ENCODE data around the gene OLFM2. TPM values are rescaled to one million over a fixed set of nuclear protein-coding genes. Genes with fewer than 3 reads are reported as not detected.

OLFM2 gene
- 10 to 100 TPM; 23.7 to 28.2 (median 28.2) TPM for polyA plus RNA-seq (ENCODE audit: insufficient read length in 3 of 3)
- long read RNA-seq, donor 1, transcript OLFM2-201 (6 exons, 2,019 nt): major isoform, 11 of 13 reads
- long read RNA-seq, donor 1, partial matches to known transcripts: 0 of 13 reads
- long read RNA-seq, donor 1, other reads (novel, unspliced or antisense): 0 of 13 reads
- long read RNA-seq, donor 2, transcript OLFM2-201 (6 exons, 2,019 nt): major isoform, 13 of 28 reads
- long read RNA-seq, donor 2, partial matches to known transcripts: 15 of 28 reads
- long read RNA-seq, donor 2, other reads (novel, unspliced or antisense): 0 of 28 reads
- long read RNA-seq, donor 3, transcript OLFM2-201 (6 exons, 2,019 nt): major isoform, 6 of 6 reads
- long read RNA-seq, donor 3, partial matches to known transcripts: 0 of 6 reads
- long read RNA-seq, donor 3, other reads (novel, unspliced or antisense): 0 of 6 reads
- long read RNA-seq, donor 4, transcript OLFM2-201 (6 exons, 2,019 nt): major isoform, 10 of 10 reads
- long read RNA-seq, donor 4, partial matches to known transcripts: 0 of 10 reads
- long read RNA-seq, donor 4, other reads (novel, unspliced or antisense): 0 of 10 reads
- long read RNA-seq, donor 5, transcript OLFM2-201 (6 exons, 2,019 nt): major isoform, 9 of 10 reads
- long read RNA-seq, donor 5, partial matches to known transcripts: 0 of 10 reads
- long read RNA-seq, donor 5, other reads (novel, unspliced or antisense): 0 of 10 reads
- long read RNA-seq, donor 6, transcript OLFM2-201 (6 exons, 2,019 nt): major isoform, 10 of 19 reads
- long read RNA-seq, donor 6, partial matches to known transcripts: 5 of 19 reads
- long read RNA-seq, donor 6, other reads (novel, unspliced or antisense): 0 of 19 reads
- long read RNA-seq, donor 7, transcript OLFM2-201 (6 exons, 2,019 nt): major isoform, 10 of 12 reads
- long read RNA-seq, donor 7, partial matches to known transcripts: 0 of 12 reads
- long read RNA-seq, donor 7, other reads (novel, unspliced or antisense): 0 of 12 reads
- long read RNA-seq, donor 8, transcript OLFM2-201 (6 exons, 2,019 nt): major isoform, 9 of 10 reads
- long read RNA-seq, donor 8, partial matches to known transcripts: 0 of 10 reads
- long read RNA-seq, donor 8, other reads (novel, unspliced or antisense): 0 of 10 reads
- long read RNA-seq, donor 9, partial matches to known transcripts: 0 of 3 reads
- long read RNA-seq, donor 9, other reads (novel, unspliced or antisense): 0 of 3 reads
- long read RNA-seq, donor 10, transcript OLFM2-201 (6 exons, 2,019 nt): major isoform, 7 of 813 reads
- long read RNA-seq, donor 10, partial matches to known transcripts: 203 of 813 reads
- long read RNA-seq, donor 10, other reads (novel, unspliced or antisense): 603 of 813 reads
- long read RNA-seq, donor 11, transcript OLFM2-201 (6 exons, 2,019 nt): major isoform, 8 of 9 reads
- long read RNA-seq, donor 11, partial matches to known transcripts: 0 of 9 reads
- long read RNA-seq, donor 11, other reads (novel, unspliced or antisense): 0 of 9 reads
- long read RNA-seq, donor 12, transcript OLFM2-201 (6 exons, 2,019 nt): major isoform, 14 of 16 reads
- long read RNA-seq, donor 12, partial matches to known transcripts: 0 of 16 reads
- long read RNA-seq, donor 12, other reads (novel, unspliced or antisense): 0 of 16 reads
- long read RNA-seq, donor 13, partial matches to known transcripts: 0 of 3 reads
- long read RNA-seq, donor 13, other reads (novel, unspliced or antisense): 0 of 3 reads
- long read RNA-seq, donor 14: 0 reads
- long read RNA-seq, donor 15: 0 reads
- long read RNA-seq, donor 16, transcript OLFM2-201 (6 exons, 2,019 nt): major isoform, 9 of 9 reads
- long read RNA-seq, donor 16, partial matches to known transcripts: 0 of 9 reads
- long read RNA-seq, donor 16, other reads (novel, unspliced or antisense): 0 of 9 reads

DNA sequence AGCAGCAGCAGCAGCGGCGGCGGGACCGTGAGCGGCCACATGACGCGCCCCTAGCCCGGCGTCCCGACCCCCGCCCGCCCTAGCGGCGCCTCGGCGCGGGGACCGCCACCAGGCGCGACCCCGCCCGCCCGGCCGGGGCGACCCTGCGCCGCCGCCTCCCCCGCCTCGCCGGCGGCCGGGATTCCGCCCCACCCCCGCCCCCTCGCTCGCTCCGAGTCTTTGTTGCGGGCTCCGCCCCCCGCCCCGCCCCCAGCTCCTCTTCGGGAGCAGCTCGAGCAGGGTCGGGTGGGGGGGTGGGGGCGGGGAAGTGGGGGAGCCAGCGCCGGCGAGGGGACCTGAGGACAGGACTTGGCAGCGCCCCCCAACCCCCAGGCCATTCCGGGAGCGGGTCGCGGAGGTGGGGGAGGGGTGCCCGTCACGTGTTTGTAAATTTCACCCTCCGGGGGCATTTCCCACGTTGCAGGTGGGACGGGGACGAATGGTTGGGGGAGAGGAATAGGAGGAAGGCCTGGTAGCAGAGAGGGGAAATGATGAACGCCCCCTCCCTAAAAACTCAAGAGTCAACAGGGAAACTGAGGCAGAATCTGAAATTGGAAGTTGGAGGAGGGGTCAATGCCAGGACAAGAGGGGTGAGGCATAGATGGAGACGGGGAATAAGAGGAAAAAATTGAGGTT is at the start of gene OLFM2:
Gene OLFM2, minus strand, starts transcription at position 190 of the 675 bp plus-strand sequence. Its CDS starts 149 bp downstream, at position 41.
- DNase-seq: no peak

DNA sequence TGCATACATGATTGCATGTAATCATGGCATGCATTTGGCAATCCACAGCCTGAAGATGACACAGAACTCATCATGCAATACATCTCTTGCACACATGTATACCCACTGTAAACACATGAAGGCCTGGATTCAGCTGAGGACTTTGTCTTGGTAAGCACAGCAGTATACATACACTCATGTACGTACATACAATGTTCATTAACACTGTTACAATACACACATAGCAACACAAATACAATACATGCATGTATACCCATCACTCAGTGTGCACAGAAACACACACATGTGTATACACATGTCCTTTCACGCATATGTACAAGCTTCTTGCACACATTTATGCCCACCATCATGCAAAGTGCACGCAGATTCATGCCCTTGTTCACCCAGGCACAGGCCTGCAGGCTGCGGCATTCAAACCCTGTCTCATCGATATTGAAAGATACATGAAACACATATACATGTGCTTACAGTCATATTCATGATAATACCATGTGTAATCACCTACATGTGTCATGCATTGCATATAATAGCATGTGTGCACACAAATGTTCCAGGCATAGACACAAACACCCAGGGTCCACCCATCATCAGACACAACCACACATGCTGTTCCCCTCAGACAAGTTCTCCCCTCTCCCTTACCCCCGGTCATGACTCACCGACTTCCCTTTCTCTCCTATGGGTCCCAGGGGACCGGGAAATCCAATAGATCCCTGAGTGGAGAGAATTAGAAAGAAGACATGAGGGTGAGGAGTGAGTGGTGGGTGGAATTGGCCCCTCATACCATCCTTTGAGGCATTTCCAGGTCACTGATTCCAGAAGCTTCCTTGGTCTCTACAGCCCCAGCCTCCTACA is 45.3 kb upstream of the OLFM2 start:
- no peak for DNase-seq

DNA sequence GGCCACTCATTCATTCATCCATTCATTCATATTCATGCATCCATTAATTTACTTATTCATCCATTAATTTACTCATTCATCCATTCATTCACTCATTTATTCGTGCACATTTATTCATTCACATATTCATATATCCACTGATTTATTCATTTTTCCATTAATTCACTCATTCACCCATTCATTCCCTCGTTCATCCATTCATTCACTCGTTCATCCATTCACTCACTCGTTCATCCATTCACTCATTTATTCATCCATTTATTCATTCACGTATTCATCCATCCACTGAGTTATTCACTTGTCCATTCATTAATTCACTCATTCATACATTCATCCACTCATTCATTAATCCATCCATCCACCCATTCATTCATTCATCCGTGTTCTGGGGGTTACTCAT is 35.8 kb upstream of the OLFM2 start:
- no peak for DNase-seq

DNA sequence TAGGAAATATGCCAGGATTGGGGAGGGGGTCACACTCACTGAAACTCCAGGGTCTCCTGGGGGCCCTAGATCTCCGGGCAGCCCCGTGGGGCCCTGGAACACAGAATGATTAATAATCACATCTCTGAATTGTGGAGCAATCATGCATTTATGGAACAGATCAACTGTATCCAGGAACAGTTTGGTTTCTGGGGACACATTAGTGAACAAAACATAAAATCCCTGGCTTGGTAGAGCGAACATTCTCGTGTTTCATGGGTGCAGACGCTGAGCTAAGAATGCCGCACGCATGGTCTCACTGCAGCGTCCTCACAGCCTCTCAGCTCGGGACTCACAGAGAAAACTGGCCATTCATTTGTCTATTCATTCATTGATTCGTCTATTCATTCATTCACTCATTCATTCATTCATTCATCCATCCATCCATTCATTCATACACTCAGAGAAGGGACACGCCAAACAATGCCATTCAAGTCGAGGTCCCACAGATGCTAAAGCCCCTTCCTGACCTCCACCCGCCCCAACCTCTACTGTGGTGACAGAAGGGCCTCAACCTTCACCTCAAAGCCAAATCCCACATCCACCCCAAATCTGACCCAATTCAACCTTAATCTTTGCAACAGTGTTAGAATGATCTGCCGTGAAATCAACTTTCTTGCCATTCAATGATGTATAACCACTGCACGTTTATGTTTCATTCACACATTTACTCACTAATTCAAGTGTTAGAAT is 35.0 kb upstream of the OLFM2 start:
- no peak for DNase-seq

DNA sequence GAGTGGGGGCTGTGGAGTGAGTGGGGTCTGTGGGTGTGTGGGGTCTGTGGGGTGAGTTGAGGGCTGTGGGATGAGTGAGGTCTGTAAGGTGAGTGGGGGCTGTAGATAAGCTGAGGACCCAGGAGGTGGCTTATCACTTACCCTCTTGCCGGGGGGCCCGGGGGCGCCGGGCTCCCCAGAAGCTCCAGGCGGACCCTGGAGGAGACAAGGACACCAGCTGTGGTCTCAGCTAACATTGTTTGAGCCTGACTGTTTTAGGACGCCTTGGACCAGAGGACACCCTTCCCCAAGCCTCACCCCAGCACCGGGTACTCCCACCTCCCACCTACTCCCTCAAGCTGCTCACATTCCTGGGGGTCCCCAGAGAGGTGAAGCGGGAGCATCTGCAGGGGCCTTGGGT is 34.2 kb upstream of the OLFM2 start:
- no peak for DNase-seq

DNA sequence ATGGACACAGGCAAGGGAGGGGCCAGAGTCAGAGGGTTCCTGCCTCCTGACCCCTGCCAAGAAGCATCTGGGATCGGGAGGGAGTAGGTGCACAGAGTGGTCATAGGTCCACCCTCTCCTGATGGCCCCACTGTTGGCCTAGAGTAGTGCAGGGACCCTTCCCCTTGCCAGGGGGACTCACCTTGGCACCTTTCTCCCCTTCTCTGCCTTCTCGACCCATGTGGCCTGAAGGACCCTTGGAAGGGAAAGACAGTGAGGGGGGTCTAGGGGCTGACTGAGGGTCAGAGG is 33.3 kb upstream of the OLFM2 start:
- DNase-seq: no peak

DNA sequence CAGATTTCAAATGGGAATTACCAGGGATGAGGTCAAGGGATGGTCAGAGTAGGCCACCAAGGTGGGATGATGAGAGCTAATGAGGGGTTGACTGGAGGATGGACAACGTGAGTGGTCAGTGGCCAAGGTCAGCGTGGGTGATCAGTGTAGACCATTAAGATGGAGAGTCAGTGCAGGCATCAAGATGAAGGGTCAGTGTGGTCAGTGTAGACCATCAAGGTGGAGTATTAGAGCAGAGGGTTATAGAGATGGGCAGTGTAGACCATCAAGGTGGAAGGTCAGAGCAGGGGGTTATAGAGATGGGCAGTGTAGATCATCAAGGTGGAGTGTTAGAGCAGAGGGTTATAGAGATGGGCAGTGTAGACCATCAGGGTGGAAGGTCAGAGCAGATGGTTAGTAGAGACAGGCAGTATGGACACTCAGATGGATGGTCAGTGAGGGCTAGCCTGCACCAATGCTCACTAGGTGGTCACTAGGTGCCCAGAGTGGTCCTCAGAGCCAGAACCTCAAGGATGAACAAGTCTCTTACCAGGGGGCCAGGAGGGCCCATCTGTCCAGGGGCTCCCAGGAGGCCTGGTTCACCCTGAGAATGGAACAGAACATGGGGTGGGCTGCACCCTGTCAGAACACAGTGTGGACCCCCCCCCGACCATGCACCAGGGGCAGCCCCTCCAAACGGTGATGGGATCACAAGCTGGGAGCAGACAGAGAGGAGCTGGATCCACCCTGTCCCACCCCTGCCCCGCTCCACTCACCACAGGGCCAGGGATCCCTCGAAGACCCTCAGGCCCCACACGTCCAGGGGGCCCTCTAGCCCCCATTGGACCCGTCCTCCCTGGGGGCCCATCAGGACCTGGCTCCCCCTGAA is 32.7 kb upstream of the OLFM2 start:
- DNase-seq: no peak

DNA sequence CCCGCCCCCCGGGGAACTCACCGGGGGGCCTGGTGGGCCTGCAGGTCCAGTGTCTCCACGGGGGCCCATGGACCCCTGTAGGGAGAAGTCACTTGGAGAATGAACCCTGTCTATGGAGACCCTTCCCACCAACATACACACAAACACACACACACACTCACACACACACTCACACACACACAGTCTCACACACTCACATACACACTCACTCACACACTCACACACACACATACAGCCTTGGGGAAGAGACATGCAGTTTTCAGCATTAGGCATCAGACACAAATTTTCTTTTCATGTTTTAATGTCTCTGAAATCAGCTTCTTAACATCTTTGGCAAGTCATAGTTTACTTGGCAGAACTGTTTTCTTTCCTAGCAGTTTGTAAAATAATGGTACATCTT is 31.0 kb upstream of the OLFM2 start:
- DNase-seq: no peak

DNA sequence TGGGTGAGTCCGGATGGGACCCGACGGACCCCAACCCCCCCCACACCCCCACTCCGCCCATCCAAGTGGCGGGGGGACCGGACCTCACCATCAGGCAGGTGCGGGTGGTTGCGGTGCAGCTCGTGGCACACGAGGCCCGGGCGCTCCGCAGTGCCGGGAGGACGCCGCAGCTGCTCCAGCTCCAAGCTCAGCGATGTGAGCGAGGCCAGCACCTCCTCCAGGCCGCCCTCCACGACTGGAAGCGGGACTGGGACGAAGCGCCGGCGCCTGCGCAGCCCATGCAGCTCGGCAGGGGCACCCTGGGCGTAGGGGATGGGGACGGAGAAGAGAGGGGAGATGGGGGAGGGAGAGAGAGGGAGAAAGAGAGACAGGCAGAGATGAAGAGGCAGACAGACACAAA is 30.1 kb upstream of the OLFM2 start:
- DNase-seq: no peak

DNA sequence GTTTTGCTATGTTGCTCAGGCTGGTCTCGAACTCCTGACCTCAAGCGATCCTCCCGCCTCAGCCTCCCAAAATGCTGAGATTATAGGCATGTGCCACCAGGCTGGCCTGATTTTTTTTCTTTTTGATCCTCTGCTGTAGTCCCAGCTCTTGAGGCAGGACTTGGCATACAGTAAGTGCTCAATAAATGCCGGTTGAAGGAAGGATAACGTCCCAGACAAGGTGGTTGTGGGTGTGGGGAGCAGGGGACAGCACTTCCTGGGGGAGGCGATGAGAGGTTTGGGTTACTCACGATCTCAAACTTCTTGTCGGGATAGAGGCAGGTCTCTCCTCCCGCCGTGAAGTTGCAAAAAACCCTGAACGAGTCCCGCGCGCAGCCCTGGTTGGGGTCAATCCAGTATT is 29.7 kb upstream of the OLFM2 start:
- DNase-seq: no peak

DNA sequence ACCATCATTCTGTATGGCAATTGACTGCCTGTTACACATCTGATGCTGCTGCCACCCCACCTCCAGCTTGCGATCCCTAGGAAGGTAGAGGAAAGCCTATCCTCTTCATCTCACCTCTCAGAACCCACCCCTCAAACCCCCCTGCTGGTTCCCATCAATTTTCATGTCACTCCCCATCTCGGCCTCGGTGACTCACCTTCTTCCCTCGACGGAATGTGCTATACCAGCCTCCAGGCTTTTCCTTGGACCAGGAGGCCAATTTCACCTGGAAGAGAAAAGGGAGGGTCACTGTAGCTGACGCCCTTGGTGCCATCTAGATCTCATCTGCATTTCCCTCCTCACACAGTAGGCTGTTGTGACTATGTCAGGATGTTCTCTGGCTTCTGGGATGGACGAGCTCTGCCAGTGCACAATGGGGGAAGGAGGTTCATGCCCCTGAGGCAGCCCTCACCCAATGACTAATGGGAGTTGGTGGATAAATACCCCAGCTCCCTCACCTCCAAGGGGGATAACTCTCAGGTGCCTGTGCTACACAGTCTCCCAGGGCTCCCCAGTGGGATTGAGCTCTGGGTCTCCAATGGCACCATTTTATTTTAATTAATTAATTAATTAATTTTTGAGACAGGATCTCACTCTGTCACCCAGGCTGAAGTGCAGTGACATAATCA is 26.4 kb upstream of the OLFM2 start:
- DNase-seq: no peak

DNA sequence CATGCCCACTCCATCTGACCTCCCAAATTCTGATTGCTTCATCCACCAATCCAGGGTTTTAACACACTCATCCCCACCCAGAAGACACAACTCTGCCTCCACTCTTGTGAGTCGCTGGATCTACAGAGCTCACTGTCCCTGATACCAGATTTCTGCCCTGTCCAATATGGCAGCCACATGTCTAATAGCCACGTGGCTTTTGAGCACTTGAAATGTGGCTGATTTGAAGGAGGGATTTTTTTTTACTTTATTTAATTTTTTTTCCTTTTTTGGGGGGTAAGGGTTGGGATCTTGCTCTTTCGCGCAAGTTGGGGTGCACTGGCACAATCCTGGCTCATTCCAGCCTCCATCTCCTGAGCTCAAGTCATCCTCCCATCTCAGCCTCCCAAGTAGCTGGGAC is 24.8 kb upstream of the OLFM2 start:
- DNase-seq: no peak

DNA sequence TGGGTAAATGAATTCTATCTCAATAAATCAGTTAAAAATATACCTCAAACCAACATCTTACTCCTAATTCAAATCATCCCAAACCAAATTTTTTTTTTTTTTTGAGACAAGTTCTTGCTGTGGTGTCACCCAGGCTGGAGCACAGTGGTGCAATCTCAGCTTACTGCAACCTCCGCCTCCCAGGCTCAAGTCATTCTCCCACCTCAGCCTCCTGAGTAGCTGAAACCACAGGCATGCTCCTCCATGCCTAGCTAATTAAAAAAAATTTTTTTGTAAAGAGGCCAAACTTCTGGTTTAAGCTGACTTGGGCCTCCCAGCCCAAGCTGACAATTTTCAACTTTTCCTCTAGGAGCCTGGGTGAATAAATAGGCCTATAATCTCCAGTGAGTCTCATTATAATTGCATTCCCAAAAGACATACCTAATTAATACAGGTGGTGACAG is 22.1 kb upstream of the OLFM2 start:
- DNase-seq: no peak

DNA sequence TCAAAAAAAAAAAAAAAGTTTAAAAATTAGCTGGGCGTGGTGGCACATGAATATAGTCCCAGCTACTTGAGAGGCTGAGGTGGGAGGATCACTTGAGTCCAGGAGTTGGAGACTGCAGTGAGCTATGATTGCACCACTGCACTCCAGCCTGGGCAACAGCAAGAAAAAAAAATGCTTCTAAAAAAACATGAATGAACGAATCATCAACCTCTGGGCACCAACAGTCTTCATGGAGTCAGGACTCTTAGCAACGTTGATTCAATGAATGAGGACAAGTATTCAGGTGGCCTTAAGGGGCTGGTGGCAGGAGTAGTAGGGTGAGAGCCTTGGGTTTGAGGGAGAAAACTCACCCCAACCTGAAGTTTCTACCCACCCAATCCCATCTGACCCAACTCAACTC is 20.6 kb upstream of the OLFM2 start:
- no peak for DNase-seq

DNA sequence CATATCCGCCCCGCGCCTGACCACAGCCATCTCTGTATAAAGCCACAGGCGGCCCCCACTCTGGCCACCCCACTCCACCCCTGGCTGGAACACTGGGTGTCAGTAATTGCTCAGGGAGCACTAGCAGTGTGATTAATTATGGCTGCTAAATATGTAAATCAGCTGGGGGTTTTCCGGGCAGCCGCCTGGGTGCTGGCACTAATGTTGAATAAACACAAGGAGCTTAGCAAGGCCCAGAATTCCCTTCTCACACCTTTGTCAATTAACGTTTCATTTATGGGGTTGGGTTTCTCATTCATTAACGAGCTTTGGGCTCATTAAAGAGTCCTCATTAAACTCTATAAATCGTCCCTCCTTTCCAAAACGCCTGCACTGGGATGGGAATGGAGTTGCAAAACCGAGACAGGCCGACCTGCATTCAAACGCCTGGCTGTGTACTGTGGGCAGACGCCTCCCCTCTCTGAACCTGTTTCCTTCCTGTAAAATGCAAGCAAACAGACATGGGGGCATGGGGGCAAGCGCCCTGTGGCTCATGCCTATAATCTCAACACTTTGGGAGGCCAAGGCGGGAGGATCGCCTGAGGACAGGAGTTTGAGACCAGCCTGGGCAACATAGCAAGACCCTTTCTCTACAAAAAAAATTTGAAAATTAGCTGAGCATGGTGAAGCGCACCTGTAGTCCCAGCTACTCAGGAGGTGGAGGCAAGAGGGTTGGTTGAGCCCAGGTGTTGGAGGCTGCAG is 17.7 kb upstream of the OLFM2 start:
- no peak for DNase-seq

DNA sequence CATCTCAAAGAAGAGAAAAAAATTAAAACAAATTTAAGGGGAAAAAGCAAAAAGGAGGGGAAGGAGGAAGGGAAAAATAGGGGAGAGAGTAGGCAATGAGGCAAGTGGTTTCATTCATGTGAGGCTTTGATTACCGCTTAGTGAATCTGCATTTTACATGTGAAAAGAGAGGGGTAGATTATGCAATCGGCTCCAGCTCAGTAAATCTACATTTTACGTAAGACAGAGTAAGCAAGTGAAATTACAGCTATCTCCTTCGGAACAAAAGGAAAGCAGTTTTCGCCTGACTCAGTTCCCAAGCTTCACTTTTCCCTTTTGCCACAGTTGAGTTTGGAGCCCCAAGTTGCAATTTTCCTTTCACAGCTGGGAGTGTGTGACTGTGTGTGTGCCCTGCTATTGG is 16.0 kb upstream of the OLFM2 start:
- DNase-seq: no peak
